Measurements from ENCODE around the gene TSPOAP1.

Gene TSPOAP1

DNA sequence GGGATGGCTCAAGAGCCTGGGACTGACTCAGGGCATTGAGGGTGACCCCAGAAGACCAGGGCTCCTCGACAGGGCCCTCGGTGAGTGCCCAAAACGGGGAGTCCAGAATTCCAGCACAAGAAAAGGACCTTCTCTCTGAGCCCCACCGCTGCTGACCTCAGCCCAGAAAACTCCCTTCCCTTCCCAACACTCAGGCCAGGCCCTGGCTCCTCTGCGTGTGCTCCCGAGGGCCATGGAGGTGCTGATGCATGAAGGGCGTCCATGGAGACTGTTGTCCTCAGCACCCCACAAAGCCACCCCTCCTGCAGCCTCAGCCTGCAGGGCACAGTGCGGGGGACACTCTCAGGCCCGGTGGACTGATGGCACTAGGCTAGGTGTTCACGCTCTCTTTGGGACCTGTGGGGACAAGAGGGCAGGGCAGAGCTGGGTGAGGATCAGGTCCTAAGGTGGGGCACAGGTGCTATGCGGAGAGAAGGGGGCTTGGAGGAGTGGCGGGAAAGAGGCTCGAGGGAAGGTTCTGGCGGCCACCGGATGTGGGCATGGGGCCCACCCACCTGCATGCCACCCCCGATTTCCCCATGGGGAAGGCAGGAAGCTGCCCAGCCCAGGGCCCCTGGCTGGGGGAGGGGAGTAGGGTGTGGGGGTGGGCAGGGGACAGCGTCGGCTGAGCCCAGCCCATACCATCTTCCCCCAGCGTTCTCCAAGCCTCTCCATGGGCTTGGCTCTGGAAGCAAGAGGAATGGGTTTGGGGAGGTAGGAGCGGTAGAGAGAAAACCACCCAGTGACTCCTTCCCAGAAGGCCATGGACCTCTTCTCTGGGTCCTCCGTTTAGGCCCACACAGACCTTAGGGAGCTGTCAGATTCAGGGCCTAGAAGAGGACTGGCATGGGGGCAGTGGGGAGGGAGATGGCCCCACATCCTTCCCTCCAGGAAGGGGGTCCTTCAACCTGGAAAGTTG lies 4.5 kb upstream of the TSPOAP1 start:
- no peak overlapping the region for H3K4me3 ChIP-seq (ENCODE audit: low read depth, low read length)
- no peak for DNase-seq (ENCODE audit: low read depth)

DNA sequence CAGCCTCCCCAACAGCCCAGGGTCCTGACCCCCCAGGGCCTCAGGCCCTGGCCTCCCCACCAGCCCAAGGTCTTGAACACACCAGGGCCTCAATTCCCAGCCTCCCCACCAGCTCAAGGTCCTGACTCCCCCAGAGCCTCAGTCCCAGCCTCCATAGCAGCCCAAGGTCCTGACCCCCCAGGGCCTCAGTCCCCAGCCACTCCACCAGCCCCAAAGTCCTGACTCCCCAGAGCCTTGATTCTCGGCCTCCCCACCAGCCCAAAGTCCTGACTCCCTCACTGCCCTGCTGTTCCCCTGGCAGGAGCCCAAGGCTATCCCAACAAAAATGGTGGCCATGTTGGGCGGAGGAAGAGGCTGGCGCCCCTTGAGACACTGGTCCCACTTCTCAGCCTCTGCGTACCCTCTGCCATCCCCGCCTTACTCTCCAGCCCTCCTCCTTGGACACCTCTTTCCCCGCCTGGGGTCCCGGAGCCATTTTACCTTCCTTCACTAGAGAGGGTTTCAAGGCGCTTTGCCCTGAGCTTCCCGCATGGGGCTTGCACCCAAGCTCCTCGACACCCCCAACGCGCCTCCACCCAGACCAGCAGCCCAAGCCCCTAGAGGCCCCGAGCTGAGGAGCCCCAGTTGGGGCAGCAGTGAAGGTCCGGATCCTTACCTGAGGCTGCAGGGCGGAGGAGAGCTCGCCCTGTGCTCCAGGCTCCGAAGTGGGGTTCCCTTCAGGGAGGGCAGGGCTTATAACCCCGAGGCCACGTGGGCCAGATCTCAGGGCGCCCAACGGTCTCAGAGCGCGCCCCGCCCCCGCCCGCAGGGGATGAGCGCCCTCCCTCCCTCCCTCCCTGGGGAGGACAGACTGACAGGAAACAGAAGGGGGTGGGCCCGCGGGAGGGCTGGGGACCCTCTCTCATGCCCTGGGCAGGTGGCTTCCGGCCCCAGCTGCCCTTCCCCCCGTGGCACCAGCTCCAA lies 3.5 kb upstream of the TSPOAP1 start:
- no peak overlapping the region for H3K4me3 ChIP-seq (ENCODE audit: low read depth, low read length)
- no peak for DNase-seq (ENCODE audit: low read depth)

DNA sequence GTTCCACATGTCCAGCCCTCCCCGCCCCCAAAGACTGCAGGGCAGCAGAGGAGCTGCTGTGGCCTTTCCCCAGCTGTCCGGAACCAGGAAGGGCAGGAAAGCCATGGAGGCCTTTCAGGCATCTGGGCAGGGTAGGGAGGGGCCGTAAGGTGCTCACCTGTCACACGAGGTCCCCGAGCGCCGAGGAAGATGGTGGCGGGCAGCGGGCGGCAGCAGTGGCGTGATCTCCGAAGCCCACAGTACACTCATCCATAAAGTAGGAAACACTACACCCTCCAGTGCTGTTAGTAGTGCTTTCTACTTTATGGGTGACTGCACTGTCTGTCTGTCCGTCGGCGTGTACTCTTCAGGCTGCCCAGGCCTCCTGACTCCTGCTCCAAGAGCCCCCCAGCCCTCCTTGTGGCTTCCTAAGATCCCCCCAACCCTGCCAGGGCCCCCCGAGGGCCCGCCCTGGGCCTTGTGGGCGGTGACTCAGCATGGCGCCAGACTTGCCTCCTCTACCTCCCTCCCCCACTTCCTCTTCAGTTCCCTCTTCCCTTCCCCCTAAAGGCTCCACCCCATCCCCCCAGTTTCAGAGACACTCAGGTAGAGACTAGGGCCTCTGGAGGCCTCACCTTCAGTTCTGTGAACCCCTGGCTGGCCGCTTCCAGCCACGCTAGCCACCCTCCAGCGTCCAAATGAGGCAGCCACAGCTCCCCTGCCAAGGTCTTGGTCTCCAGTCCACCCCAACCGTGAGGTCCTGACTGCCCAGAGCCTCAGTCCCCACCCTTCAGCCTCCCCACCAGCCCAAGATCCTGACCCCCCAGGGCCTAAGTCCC lies 2.6 kb upstream of the TSPOAP1 start:
- no peak for DNase-seq (ENCODE audit: low read depth)
- H3K4me3 ChIP-seq (ENCODE audit: low read depth, low read length) = no peak overlapping the region

DNA sequence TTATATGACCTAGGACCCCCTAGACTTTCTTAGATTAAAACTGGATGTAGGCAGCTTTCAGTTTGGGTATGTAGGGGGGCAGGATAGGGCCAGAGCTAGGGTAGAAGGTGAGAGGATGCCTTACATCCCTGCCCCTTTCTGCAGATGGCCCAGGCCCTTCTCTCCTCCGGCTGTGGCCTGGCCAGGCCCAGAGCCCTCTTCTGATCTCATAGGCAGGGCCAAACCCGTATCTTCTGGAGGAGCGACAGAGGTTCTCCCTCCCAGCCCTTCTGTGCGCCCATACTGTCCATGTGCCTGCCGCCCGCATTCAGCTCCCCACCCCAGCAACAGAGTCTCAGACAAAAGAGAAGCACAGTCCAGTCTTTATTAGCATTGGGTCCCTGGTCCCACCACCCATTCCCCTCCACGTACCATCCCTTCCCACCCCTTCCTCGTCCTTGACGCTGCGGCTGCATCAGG lies 2.0 kb upstream of the TSPOAP1 start:
- no peak for DNase-seq (ENCODE audit: low read depth)
- no peak overlapping the region for H3K4me3 ChIP-seq (ENCODE audit: low read depth, low read length)

DNA sequence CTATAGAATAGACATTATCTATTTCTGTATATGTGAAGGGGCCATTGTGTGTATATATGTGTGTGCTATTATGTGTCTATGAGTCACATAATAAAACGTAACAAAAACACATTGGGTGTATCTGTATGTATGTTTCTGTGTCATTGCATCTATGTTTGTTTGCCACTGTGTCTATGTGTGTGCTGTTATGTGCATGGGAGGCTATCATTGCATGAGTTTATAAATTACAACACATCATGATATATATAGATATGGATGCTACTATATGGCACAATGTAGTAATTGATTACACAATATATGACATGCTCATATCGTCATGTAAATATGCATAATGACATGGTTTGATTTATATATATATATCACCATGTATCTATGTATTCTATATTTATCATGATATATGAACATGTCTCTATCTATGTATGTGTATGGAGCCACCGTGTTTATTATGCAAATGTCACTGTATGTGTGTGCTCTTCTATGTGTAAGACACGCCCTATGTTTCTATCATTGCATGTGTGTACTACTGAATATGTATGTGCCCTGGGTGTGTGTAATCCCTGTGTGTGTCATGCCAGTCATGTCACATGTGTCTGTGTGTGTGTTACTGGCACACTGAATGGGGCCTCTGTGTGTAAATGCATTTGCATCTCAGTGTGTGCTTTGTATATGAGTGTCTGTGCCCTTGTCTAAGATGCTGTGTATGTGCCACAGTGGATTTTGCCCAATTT lies 1.4 kb upstream of the TSPOAP1 start:
- DNase-seq (ENCODE audit: low read depth) = no peak
- no peak overlapping the region for H3K4me3 ChIP-seq (ENCODE audit: low read depth, low read length)

DNA sequence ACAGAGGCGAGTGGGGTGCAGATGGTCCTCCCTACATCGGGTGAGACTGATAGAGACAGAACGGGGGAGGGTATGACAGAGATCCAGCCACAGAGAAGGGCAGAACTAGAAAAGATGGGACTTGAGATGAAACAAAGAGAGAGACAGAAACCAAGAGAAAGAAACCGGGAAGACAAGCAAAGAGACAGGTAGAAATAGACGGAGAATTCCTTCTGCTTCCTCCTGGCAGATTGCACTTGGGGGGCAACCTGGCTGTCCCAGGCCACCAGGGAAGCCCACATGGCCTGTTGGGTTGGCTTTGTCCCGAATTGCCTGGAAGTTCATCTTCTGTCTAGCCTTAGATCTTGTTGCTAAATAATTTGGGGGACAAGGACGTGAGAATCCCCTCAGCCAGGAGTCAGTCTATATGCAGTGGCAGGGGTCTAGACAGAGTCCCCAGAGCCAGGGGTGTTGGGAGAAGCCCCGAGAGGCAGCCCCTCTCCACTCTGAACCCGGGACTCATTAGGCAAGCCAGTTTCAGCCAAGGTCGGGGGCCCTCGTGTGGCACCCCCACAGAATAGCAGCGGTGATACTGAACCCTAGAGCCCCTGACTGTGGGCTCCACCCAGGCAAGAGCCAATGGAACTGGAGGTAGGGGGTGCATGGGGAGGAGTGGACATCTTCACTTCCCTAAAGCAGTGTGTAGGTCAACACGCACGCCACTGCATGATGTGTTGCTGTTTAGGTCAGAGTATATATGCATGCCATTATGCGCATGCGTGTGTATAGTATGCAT lies 627 bp upstream of the TSPOAP1 start:
- no peak for DNase-seq (ENCODE audit: low read depth)
- H3K4me3 ChIP-seq (ENCODE audit: low read depth, low read length) = peak overlapping the region; percentile 9

DNA sequence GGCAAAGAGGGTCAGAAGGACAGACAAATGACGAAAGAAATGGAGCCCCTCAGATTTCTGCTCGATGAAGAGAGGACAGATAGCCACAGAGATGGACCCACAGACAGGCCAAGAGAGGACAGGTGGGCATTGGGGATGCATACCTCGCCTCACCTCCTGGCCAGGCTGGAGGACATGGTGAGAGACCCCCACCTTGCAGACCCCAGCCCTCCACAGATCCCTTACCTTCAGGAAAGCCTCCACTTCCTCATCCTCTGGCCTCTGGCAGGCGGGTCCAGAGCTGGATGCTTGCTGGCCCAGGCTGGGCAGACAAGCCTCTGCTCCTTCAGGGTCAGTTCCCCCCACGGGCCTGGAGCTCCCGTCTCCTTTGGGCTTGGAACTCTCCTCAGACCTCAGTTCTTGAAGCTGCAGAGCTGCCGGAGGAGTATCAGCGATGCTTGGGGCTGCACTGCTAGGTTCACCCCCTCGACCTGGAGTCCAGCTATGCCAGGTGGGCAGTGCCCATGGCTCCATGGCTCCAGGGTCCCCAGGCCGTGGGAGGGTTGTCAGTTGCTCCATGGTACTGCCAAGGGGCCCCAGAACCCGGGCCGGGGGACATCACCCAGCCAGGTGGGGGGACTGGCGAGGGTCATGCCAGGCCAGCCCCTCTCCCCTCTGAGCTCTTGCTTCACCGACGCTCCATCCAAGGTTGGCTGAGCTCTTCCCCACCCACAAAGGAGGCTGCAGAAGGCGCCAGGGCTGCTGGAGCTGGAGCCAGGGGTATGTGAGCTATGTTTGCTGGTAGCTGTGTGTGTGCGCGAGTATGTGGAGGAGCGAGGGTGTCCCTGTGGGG lies 1.0 kb downstream of the TSPOAP1 start:
- DNase-seq (ENCODE audit: low read depth) = no peak
- no peak overlapping the region for H3K4me3 ChIP-seq (ENCODE audit: low read depth, low read length)

DNA sequence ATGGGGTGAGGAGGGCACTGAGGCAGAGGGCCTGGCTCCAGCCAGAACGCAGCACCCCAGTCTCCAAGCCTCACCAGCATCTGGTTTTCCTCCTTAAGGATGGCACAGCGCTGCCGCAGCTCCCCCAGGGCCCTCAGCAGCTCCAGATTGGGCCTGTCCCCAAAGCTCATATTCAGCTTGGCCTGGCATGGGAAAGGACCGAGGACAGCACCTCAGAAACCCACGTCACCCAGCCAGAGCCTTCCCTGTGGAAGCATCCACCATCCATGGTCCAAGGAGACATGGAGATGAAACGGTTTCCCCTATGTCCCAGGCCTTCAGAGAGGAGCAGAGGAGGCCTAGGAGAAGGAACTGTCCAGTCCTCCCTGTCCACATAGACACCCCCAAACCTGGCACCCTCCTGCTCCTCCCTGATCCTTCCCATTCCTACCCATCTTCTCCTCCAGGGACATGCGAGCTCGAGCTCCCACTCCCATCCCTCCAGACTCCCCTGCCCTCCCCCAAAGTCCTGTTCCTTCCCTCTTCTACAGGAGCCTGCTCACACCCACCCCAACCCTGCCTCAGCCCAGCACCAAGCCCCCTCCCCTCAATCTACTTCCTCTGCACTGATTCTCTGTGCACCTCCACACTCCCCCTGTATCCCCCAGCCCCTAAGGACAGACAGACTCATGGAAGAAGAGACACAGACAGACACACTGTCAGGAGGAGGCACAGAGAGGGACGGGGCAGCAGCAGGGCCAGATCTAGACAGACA lies 1.8 kb downstream of the TSPOAP1 start:
- no peak for DNase-seq (ENCODE audit: low read depth)
- H3K4me3 ChIP-seq (ENCODE audit: low read depth, low read length) = no peak overlapping the region

DNA sequence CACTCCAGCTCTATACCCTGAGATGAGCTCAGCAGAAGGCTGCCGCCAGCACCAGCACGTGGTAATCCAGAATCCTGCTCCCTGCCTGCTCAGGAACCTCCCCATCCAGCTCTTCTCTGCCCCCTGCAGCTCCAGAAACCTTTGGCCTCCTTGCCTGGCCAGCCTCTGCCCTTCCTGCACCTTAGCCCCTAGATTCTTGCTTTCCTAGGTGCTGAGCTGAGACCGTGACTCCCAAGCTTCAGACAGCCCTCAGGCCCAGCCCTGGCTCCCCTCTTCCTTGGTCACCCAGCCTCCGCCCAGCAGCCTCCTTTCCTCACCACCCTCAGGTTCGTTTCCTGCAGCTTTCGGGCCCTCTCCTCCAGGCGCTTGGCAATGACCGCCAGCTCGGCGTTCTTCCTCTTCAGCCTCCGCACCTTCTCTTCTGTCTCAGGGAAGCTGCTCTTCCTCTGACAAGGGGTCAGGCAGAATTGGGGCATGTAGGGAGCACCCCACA lies 2.6 kb downstream of the TSPOAP1 start:
- H3K4me3 ChIP-seq (ENCODE audit: low read depth, low read length) = no peak overlapping the region
- no peak for DNase-seq (ENCODE audit: low read depth)

DNA sequence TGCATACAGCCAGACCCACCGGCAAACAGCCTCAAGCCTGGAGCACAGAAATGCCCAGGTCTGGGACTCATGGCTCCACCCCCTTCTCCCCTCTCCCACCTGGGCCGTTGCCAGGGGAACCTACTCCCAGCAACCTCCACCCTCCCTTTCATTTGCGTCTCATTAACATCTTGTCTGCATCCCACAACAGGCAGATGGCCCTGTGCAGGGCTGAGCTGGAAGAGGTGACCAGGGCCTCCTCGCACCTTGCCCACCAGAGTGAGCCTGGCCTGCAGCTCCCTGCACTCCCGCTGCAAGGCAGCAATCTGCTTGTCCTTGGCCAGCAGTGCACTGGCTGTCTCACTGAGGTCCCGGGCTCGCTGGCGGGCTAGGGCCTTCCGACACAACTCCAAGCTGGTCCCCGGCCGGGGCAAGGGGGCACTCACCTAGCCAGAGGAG lies 3.3 kb downstream of the TSPOAP1 start:
- H3K4me3 ChIP-seq (ENCODE audit: low read depth, low read length) = no peak overlapping the region
- DNase-seq (ENCODE audit: low read depth) = no peak

DNA sequence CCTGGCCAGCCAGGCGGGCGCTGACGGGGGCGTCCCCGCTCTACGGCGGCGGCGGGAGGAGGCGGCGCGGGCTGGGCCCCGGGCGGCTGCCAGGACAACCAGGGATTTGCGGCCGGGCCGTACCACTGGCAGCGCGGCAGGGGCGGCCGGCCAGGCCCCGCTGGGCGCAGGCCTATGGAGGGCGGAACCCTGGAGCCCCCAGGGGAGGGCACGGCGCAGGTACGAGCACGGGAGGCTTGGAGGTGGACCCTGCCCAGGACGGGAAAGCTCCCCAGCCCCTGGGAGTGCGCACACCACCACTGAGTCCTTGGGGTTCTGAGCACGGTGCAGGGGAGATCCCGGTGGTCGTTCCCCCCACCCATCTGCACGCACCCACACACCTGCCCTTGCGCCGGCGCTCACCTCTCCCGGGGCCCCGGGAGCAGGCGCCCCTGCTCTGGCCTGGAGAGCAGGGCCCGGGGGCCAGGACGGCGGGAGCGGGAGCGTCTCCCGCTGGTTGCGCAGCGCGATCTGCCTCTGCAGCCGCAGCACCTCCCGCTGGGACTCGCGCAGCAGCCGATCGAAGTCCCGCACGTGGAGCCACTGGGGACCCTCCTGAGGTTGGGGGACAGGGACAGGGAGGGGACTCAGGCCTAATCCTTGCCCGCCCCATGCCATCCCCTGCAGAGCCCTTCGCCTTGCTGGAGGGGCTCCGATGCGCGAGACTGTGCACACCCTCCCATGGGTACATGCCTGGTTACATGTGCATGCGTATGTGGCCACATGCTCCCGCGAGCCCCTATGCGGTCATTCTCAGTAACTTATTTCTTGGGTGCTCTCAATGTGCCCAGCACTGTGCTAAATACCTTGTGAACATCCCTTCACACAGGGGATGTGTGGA lies 3.9 kb downstream of the TSPOAP1 start:
- DNase-seq (ENCODE audit: low read depth) = no peak
- peak overlapping the region; percentile 52 for H3K4me3 ChIP-seq (ENCODE audit: low read depth, low read length)

DNA sequence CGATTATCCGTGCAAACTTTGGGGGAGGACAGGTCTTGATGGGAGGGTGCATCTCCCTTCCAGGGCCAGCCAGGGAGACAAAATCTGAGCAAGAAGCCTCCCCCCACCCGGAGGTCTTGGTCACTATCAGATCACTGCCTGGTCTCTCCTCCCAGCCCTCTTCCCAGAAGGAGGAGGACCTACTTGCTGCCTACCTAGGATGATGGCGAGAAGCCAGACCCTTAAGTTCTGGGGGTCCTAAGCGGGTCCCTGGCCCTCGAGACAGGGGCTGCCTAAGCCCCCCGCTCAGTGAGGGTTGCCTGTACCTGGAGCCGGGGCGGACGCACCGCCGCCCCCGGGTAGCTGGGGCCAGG lies 4.6 kb downstream of the TSPOAP1 start:
- no peak for DNase-seq (ENCODE audit: low read depth)
- H3K4me3 ChIP-seq (ENCODE audit: low read depth, low read length) = peak overlapping the region; percentile 52

DNA sequence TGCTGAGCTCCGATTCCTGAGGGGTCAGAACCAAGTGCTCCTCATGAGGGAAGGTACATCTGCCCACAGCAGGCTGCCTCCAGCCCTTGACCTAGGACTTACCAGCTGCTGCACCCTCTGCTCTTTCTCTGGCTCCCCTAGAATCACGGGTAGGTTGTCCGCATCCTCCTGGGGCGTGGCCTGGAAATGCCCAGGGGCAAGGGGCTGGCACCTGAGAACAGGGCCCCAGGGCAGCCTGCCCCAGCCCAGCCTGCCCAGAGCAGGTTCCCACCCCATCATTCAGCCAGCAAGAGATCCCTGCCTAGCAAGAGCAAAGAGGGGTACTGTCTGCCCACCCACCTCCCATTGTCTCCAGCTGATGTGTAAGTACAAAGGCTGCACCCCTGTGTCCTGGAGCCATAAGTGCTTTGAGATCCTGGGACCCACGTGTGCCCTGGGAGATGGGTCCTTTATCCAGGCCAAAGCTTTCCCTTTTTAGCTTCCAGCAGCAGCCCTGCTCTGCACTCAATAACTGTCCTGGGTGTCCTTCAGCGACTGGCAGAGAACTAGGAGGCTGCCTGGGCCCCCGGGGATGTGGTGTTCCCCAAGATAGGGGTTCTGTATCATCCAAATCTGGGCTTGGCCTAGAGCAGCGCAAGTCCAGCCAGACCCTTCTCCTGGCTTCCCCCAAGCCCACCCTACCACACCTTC lies 5.1 kb downstream of the TSPOAP1 start:
- no peak overlapping the region for H3K4me3 ChIP-seq (ENCODE audit: low read depth, low read length)
- DNase-seq (ENCODE audit: low read depth) = no peak

DNA sequence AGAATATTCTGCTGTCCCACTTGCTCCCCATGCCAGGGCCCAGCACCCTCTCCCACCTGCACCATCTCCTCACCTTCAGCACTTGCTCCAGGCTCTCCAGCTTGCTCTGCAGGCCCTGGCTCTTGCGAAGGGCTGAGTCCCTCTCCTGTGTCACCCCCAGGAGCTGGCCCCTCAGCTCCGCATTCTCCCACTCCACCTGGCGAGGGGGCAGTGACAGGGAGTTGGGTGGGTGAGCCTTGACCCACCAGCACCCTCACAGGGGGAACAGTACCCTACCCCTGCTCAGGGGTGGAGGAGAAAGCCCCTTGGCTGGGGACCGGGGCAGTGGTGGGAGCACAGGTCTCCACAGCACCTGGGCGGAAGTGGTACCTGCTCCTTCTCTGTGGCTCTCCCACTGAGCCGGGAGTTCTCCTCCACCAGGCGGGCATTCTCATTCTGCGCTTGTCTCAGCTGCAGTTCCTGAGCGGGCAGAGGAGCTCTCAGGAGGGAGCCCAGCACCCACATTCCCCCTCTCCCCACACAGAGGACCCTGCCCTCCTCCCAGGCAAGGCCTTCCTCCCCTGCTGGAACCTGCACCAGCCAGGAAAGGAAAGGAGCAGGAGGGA lies 5.9 kb downstream of the TSPOAP1 start:
- no peak overlapping the region for H3K4me3 ChIP-seq (ENCODE audit: low read depth, low read length)
- DNase-seq (ENCODE audit: low read depth) = no peak

All from skeletal muscle cell (primary cell).